HepG2 (cell line): ENCODE results near the gene RNF4. TPM values are rescaled to one million over a fixed set of nuclear protein-coding genes. Genes with fewer than 3 reads are reported as not detected.

Experiments
- CHD2 ChIP-seq: IDR thresholded peaks from 2 replicates; pipeline ENCODE4 v1.6.1; 2011; ENCODE audit warnings: low read depth, low read length, improper control_type of control experiment
- CSRNP1 ChIP-seq: sonication (generic); formaldehyde crosslinking; IDR thresholded peaks from 2 replicates; pipeline ENCODE4 v1.8.1; 2023; ENCODE audit warnings: mild to moderate bottlenecking, missing genetic modification reagents
- KMT2A ChIP-seq: sonication (generic); formaldehyde crosslinking; IDR thresholded peaks from 2 replicates; pipeline ENCODE4 v1.4.0; 2020; ENCODE audit warnings: missing genetic modification reagents
- NFIB ChIP-seq: sonication (generic); formaldehyde crosslinking; IDR thresholded peaks from 2 replicates; pipeline ENCODE4 v1.9.0; 2021; ENCODE audit warnings: missing genetic modification reagents, mild to moderate bottlenecking, borderline replicate concordance
- PITX1 ChIP-seq: sonication (generic); formaldehyde crosslinking; IDR thresholded peaks from 2 replicates; pipeline ENCODE4 v1.5.1; 2020; ENCODE audit warnings: mild to moderate bottlenecking, missing genetic modification reagents
- RAD51 ChIP-seq: fragments of 450-650 bp; IDR thresholded peaks from 2 replicates; pipeline ENCODE4 v1.6.1; 2016; ENCODE audit warnings: borderline replicate concordance
- SP4 ChIP-seq: sonication (generic); formaldehyde crosslinking; IDR thresholded peaks from 2 replicates; pipeline ENCODE4 v1.8.1; 2023; ENCODE audit warnings: mild to moderate bottlenecking, missing genetic modification reagents
- TBX2 ChIP-seq: sonication (generic); formaldehyde crosslinking; IDR thresholded peaks from 2 replicates; pipeline ENCODE4 v1.5.0; 2020; ENCODE audit warnings: missing genetic modification reagents, mild to moderate bottlenecking, borderline replicate concordance
- ZNF3 ChIP-seq: IDR thresholded peaks from 2 replicates; pipeline ENCODE4 v1.7.0; 2017; ENCODE audit warnings: inconsistent platforms
- ZNF605 ChIP-seq: sonication (generic); formaldehyde crosslinking; IDR thresholded peaks from 2 replicates; pipeline ENCODE4 v1.8.0; 2022; ENCODE audit warnings: mild to moderate bottlenecking, missing genetic modification reagents
- ZNF609 ChIP-seq: sonication (generic); formaldehyde crosslinking; IDR thresholded peaks from 2 replicates; pipeline ENCODE4 v1.4.0; 2020; ENCODE audit warnings: mild to moderate bottlenecking, missing genetic modification reagents, borderline replicate concordance
- ZNF782 ChIP-seq: sonication (generic); formaldehyde crosslinking; IDR thresholded peaks from 2 replicates; pipeline ENCODE4 v1.4.0; 2020; ENCODE audit warnings: missing genetic modification reagents, mild to moderate bottlenecking, borderline replicate concordance
- polyA plus RNA-seq, 8 experiments: library from polyadenylated mRNA; depleted of rRNA in 3 of 8; stranded (reverse) in 7 of 8; unstranded in 1 of 8; fragments of >200 nt; fragmentation: Illumina TruSeq in 4 of 8; extraction: Trizol in 4 of 8; gene quantifications; 2 replicates each; pipeline versions ENCODE4 v1.2.1 to v1.2.3, GENCODE V29; 2011 to 2016; ENCODE audit warnings: low read depth in 4 of 8, missing spikeins in 1 of 8, mixed read lengths in 1 of 8; ENCODE audit not compliant: insufficient read depth in 1 of 8
- total RNA-seq, 5 experiments: library from RNA; depleted of rRNA; stranded (reverse); fragments of >200 nt; fragmentation: Illumina TruSeq; extraction: Trizol; gene quantifications; 2 replicates each; pipeline ENCODE4 v1.2.3, GENCODE V29; 2016; ENCODE audit warnings: low read depth in 1 of 5
- TF ChIP-seq, protein P1 (sequence below): sonication (generic); formaldehyde crosslinking; IDR thresholded peaks from 2 replicates; pipeline ENCODE4 v1.4.0; 2020; ENCODE audit warnings: missing genetic modification reagents
- TF ChIP-seq, protein P2 (sequence below): sonication (generic); formaldehyde crosslinking; IDR thresholded peaks from 2 replicates; pipeline ENCODE4 v1.8.0; 2022; ENCODE audit warnings: missing genetic modification reagents, mild to moderate bottlenecking, borderline replicate concordance
- TF ChIP-seq, protein P3 (sequence below): IDR thresholded peaks from 2 replicates; pipeline ENCODE4 v1.4.0; 2020; ENCODE audit warnings: mild to moderate bottlenecking, missing genetic modification reagents

The RNF4 gene
- total and polyA plus RNA-seq, 2 of the 13 experiments (the other 11 are each of a cell fraction or from before 2014, with no cell fraction given): 38.1 to 45.1 TPM

DNA sequence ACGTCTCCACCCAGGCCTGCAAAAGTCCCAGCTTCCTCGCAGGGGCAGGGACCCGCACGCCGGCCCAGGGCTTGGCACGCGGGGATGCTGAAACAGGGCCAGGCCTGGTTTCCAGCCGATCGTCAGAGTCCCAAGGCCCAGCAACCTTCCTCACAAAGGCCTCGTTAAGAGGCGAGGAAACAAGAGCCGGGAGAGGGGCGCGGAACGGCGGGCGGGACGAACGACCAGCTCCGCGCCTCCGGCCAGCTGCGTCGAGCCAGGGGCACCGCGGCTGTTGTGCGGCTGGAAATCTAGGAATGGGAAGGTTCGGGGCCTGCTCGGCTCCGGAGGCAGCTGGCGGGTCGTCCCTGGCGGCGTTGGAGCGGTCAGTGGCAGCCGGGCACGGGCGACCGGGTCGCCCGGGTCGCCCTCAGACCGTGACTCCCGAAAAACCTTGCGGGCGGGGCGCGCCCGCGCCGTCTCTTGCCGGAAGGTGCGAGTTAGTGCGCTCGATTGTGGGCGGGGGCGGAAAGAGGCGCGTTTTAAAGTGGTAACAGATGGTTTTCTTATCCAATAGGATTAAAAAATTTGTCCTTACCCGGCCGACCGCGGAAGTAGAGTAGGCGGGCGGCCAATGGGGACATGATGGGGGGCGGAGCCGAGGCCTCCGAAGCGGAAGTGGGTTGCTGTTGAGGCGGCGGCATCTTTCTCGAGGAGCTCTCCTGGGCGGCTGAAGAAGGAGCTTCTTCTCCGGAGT lies at the start of gene RNF4 (continued):
- TF ChIP-seq ZNF609 (CRISPR knock-in tag) (no peak), ZNF3 (no peak), TBX2 (CRISPR knock-in tag) (peak; percentile 77), SP4 (peak; percentile 80), NFIB (CRISPR knock-in tag) (no peak), RAD51 (no peak), KMT2A (CRISPR knock-in tag) (peak; percentile 84), ZNF605 (peak; percentile 17; the same call in 1 of the 2 replicates), ZNF782 (CRISPR knock-in tag) (0 out of 2 replicates have a peak, but pooled peaks have one; percentile 27), CHD2 (no peak), CSRNP1 (CRISPR knock-in tag) (peak; percentile 61), PITX1 (CRISPR knock-in tag) (no peak)
- TF ChIP-seq, protein P1, sequence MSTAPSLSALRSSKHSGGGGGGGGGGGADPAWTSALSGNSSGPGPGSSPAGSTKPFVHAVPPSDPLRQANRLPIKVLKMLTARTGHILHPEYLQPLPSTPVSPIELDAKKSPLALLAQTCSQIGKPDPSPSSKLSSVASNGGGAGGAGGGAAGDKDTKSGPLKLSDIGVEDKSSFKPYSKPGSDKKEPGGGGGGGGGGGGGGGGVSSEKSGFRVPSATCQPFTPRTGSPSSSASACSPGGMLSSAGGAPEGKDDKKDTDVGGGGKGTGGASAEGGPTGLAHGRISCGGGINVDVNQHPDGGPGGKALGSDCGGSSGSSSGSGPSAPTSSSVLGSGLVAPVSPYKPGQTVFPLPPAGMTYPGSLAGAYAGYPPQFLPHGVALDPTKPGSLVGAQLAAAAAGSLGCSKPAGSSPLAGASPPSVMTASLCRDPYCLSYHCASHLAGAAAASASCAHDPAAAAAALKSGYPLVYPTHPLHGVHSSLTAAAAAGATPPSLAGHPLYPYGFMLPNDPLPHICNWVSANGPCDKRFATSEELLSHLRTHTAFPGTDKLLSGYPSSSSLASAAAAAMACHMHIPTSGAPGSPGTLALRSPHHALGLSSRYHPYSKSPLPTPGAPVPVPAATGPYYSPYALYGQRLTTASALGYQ: peak; percentile 68; the same call in 1 of the 2 replicates
- TF ChIP-seq, protein P2, sequence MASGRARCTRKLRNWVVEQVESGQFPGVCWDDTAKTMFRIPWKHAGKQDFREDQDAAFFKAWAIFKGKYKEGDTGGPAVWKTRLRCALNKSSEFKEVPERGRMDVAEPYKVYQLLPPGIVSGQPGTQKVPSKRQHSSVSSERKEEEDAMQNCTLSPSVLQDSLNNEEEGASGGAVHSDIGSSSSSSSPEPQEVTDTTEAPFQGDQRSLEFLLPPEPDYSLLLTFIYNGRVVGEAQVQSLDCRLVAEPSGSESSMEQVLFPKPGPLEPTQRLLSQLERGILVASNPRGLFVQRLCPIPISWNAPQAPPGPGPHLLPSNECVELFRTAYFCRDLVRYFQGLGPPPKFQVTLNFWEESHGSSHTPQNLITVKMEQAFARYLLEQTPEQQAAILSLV (CRISPR knock-in tag): no peak
- TF ChIP-seq, protein P3, sequence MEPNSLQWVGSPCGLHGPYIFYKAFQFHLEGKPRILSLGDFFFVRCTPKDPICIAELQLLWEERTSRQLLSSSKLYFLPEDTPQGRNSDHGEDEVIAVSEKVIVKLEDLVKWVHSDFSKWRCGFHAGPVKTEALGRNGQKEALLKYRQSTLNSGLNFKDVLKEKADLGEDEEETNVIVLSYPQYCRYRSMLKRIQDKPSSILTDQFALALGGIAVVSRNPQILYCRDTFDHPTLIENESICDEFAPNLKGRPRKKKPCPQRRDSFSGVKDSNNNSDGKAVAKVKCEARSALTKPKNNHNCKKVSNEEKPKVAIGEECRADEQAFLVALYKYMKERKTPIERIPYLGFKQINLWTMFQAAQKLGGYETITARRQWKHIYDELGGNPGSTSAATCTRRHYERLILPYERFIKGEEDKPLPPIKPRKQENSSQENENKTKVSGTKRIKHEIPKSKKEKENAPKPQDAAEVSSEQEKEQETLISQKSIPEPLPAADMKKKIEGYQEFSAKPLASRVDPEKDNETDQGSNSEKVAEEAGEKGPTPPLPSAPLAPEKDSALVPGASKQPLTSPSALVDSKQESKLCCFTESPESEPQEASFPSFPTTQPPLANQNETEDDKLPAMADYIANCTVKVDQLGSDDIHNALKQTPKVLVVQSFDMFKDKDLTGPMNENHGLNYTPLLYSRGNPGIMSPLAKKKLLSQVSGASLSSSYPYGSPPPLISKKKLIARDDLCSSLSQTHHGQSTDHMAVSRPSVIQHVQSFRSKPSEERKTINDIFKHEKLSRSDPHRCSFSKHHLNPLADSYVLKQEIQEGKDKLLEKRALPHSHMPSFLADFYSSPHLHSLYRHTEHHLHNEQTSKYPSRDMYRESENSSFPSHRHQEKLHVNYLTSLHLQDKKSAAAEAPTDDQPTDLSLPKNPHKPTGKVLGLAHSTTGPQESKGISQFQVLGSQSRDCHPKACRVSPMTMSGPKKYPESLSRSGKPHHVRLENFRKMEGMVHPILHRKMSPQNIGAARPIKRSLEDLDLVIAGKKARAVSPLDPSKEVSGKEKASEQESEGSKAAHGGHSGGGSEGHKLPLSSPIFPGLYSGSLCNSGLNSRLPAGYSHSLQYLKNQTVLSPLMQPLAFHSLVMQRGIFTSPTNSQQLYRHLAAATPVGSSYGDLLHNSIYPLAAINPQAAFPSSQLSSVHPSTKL (CRISPR knock-in tag): no peak
